CD4-positive, alpha-beta T cell (primary cell): ENCODE results near the gene COL25A1. TPM values are rescaled to one million over a fixed set of nuclear protein-coding genes. Genes with fewer than 3 reads are reported as not detected.

Experiments used
- ATAC-seq: fragments of 200-7000 bp; cut with Tn5 transposase; one replicate; pipeline ENCODE4 v1.10.0; 2022; ENCODE audit warnings: mild to moderate bottlenecking; ENCODE audit not compliant: poor library complexity
- CTCF ChIA-PET: fragments of 350-600 bp; sonication (Branson Sonifier 250); formaldehyde crosslinking; loops from one replicate; lab custom pipeline; 2021; ENCODE audit warnings: antibody characterized with exemption, inconsistent platforms; lab: Charles Lee
- POLR2A ChIA-PET: fragments of 350-600 bp; sonication (Branson Sonifier 250); formaldehyde crosslinking; loops from one replicate; lab custom pipeline; 2021; ENCODE audit warnings: antibody characterized with exemption, inconsistent platforms; lab: Charles Lee
- DNase-seq, 14 experiments: peaks; one replicate each; pipeline ENCODE4 v3.0.0-alpha.2; 2013 to 2020; ENCODE audit warnings: mixed read lengths in 2 of 14
- H3K27ac ChIP-seq, 2 donors: one replicate each; pipeline versions ENCODE4 v1.5.1 to v1.7.0; 2013; ENCODE audit warnings: low read length in 2 of 2, low read depth in 1 of 2, mild to moderate bottlenecking in 1 of 2
- H3K27me3 ChIP-seq, 2 experiments: 1 replicate in 1 of 2; 2 replicates in 1 of 2; pipeline versions ENCODE4 v1.6.1 to v1.7.0; 2013; ENCODE audit warnings: low read length in 2 of 2, control low read depth in 1 of 2, mild to moderate bottlenecking in 1 of 2, moderate library complexity in 1 of 2; ENCODE audit not compliant: insufficient read depth in 2 of 2, control insufficient read depth in 1 of 2
- H3K36me3 ChIP-seq: one replicate; pipeline ENCODE4 v1.6.1; 2013; ENCODE audit warnings: low read length, control low read depth; ENCODE audit not compliant: insufficient read depth
- H3K4me1 ChIP-seq: one replicate; pipeline ENCODE4 v1.6.1; 2013; ENCODE audit warnings: low read length, control low read depth; ENCODE audit not compliant: insufficient read depth
- H3K4me3 ChIP-seq: one replicate; pipeline ENCODE4 v1.5.1; 2013; ENCODE audit warnings: mild to moderate bottlenecking, low read length, moderate library complexity
- H3K9me3 ChIP-seq, 2 experiments: 1 replicate in 1 of 2; 2 replicates in 1 of 2; pipeline versions ENCODE4 v1.6.1 to v1.7.0; 2013; ENCODE audit warnings: low read length in 2 of 2, mild to moderate bottlenecking in 2 of 2, control low read depth in 1 of 2, moderate library complexity in 1 of 2; ENCODE audit not compliant: control insufficient read depth in 1 of 2, insufficient read depth in 1 of 2
- H3K27ac Mint-ChIP-seq: one replicate; pipeline ENCODE4 v1.8.0; 2020; ENCODE audit warnings: mixed read lengths
- H3K27me3 Mint-ChIP-seq: one replicate; pipeline ENCODE4 v1.8.0; 2021; ENCODE audit warnings: mixed read lengths
- H3K36me3 Mint-ChIP-seq: one replicate; pipeline ENCODE4 v1.8.0; 2021; ENCODE audit warnings: low read depth, mixed read lengths
- H3K4me1 Mint-ChIP-seq: one replicate; pipeline ENCODE4 v1.8.0; 2021; ENCODE audit warnings: low read depth, mixed read lengths
- H3K4me3 Mint-ChIP-seq: one replicate; pipeline ENCODE4 v1.8.0; 2020; ENCODE audit warnings: mild to moderate bottlenecking, mixed read lengths
- H3K9me3 Mint-ChIP-seq: one replicate; pipeline ENCODE4 v1.8.0; 2020; ENCODE audit warnings: mixed read lengths
- CTCF ChIP-seq: fragments of 200-600 bp; IDR thresholded peaks from one replicate; pipeline ENCODE4 v1.8.0; 2022; ENCODE audit warnings: antibody characterized with exemption, mild to moderate bottlenecking
- intact Hi-C, 2 experiments: fragments of 100-400 bp; cut with DNase I in 1 of 2; cut with micrococcal nuclease in 1 of 2; formaldehyde crosslinking; loops; one replicate each; pipeline versions ENCODE4 v1.15.1 to v1.9.0; 2023 to 2025; cut with DNase I, micrococcal nuclease
- total RNA-seq, 174 experiments: library from RNA in 2 of 174; stranded (reverse) in 2 of 174; gene quantifications; one replicate each; pipeline ENCODE4 v1.2.3 and lab custom pipeline; 2021 to 2026

The COL25A1 gene
- total RNA-seq, 2 experiments from 2014 or later: 0.42 TPM; not detected in 1

- TF ChIP-seq CTCF: no peak
- no peaks in the 10 kb centered on the region for H3K9me3 ChIP-seq
- Mint-ChIP-seq H3K27me3 (no peaks in the 10 kb centered on the region), H3K4me1 (no peaks in the 10 kb centered on the region), H3K36me3 (no peaks in the 10 kb centered on the region), H3K4me3 (no peak overlapping the region), H3K27ac (no peak overlapping the region), H3K9me3 (no peaks in the 10 kb centered on the region)
- no peaks in the 10 kb centered on the region for H3K27me3 ChIP-seq
- H3K4me3 ChIP-seq: no peak overlapping the region
- no peak overlapping the region for H3K27ac ChIP-seq
- ChIA-PET POLR2A (no interaction called here), CTCF (no interaction called here)
- intact Hi-C loops: no loop called here
- DNase-seq (no peak), ATAC-seq (no peak)
- H3K4me1 ChIP-seq: no peaks in the 10 kb centered on the region
- no peaks in the 10 kb centered on the region for H3K36me3 ChIP-seq
Measured at GRCh38 chr4:108965016-108965415, 337.4 kb downstream of the COL25A1 start.

GRCh38 chr4:108963910-108964309, 338.5 kb downstream of the COL25A1 start:
- H3K36me3 Mint-ChIP-seq: no peaks in the 10 kb centered on the region
- ChIA-PET CTCF (no interaction called here), POLR2A (no interaction called here)
- H3K4me3 ChIP-seq: no peak overlapping the region
- H3K9me3 Mint-ChIP-seq: no peaks in the 10 kb centered on the region
- H3K9me3 ChIP-seq: no peaks in the 10 kb centered on the region
- no peak for TF ChIP-seq CTCF
- H3K27me3 Mint-ChIP-seq: no peaks in the 10 kb centered on the region
- no peak overlapping the region for H3K4me3 Mint-ChIP-seq
- H3K27me3 ChIP-seq: no peaks in the 10 kb centered on the region
- H3K4me1 Mint-ChIP-seq: no peaks in the 10 kb centered on the region
- no peak for ATAC-seq
- H3K4me1 ChIP-seq: no peaks in the 10 kb centered on the region
- intact Hi-C loops: no loop called here
- DNase-seq: no peak
- H3K27ac ChIP-seq: no peak overlapping the region
- H3K36me3 ChIP-seq: no peaks in the 10 kb centered on the region
- no peak overlapping the region for H3K27ac Mint-ChIP-seq

- TF ChIP-seq CTCF: no peak
- ChIA-PET POLR2A (no interaction called here), CTCF (no interaction called here)
- no peak overlapping the region for H3K4me3 Mint-ChIP-seq
- H3K27me3 Mint-ChIP-seq: peaks cover 5% of the 10 kb centered on the region
- DNase-seq (no peak), ATAC-seq (no peak)
- no peak overlapping the region for H3K27ac Mint-ChIP-seq
- intact Hi-C loops: no loop called here
- no peak overlapping the region for H3K4me3 ChIP-seq
- H3K27ac ChIP-seq: no peak overlapping the region
- no peaks in the 10 kb centered on the region for H3K9me3 Mint-ChIP-seq
- H3K36me3 Mint-ChIP-seq: no peaks in the 10 kb centered on the region
- H3K4me1 ChIP-seq: no peaks in the 10 kb centered on the region
- H3K36me3 ChIP-seq: no peaks in the 10 kb centered on the region
- no peaks in the 10 kb centered on the region for H3K4me1 Mint-ChIP-seq
- no peaks in the 10 kb centered on the region for H3K27me3 ChIP-seq
- no peaks in the 10 kb centered on the region for H3K9me3 ChIP-seq
Measured at GRCh38 chr4:108959491-108959890, 343.0 kb downstream of the COL25A1 start.
